ENCODE results near the gene KCNMA1.

- no peak for TF ChIP-seq CTCF (IDR thresholded peaks at IDR 0.05)
- no peak for TF ChIP-seq POLR2A (IDR thresholded peaks at IDR 0.05)
Measured at GRCh38 chr10:77015360-77015759, 622.2 kb downstream of the KCNMA1 start.
